H9 (cell line): ENCODE measurements around the gene DHFR2. TPM values are rescaled to one million over a fixed set of nuclear protein-coding genes. Genes with fewer than 3 reads are reported as not detected.

Experiments used
- DNase-seq: peaks from one replicate; pipeline ENCODE4 v3.0.0-alpha.2; 2017
- H2AFZ ChIP-seq: one replicate; pipeline ENCODE4 v1.6.1; 2013; ENCODE audit warnings: mild to moderate bottlenecking, low read length, control low read depth, moderate library complexity
- H2AK5ac ChIP-seq: 2 replicates; pipeline ENCODE4 v1.6.1; 2013; ENCODE audit warnings: low read length, control low read depth, mixed read lengths; ENCODE audit not compliant: insufficient read length
- H2BK120ac ChIP-seq: one replicate; pipeline ENCODE4 v1.6.1; 2013; ENCODE audit warnings: low read depth, mild to moderate bottlenecking, low read length, control low read depth, inconsistent platforms; ENCODE audit not compliant: poor library complexity, severe bottlenecking
- H2BK12ac ChIP-seq: 2 replicates; pipeline ENCODE4 v1.6.1; 2013; ENCODE audit warnings: low read length, control low read depth, mixed read lengths, low read depth; ENCODE audit not compliant: insufficient read length
- H2BK15ac ChIP-seq: 2 replicates; pipeline ENCODE4 v1.6.1; 2013; ENCODE audit warnings: low read depth, low read length, control low read depth
- H2BK20ac ChIP-seq: one replicate; pipeline ENCODE4 v1.6.1; 2013; ENCODE audit warnings: low read depth, mild to moderate bottlenecking, low read length, control low read depth, inconsistent platforms; ENCODE audit not compliant: poor library complexity, severe bottlenecking
- H2BK5ac ChIP-seq: 2 replicates; pipeline ENCODE4 v1.6.1; 2013; ENCODE audit warnings: low read length, control low read depth, mixed read lengths; ENCODE audit not compliant: insufficient read length
- H3K14ac ChIP-seq: 2 replicates; pipeline ENCODE4 v1.6.1; 2013; ENCODE audit warnings: low read length, control low read depth; ENCODE audit not compliant: insufficient read depth
- H3K18ac ChIP-seq: 2 replicates; pipeline ENCODE4 v1.6.1; 2013; ENCODE audit warnings: low read depth, mild to moderate bottlenecking, mixed read lengths, low read length, control low read depth; ENCODE audit not compliant: insufficient read length
- H3K23ac ChIP-seq: 2 replicates; pipeline ENCODE4 v1.6.1; 2013; ENCODE audit warnings: low read length, control low read depth, mixed read lengths, low read depth; ENCODE audit not compliant: insufficient read length
- H3K23me2 ChIP-seq: 2 replicates; pipeline ENCODE4 v1.6.1; 2013; ENCODE audit warnings: low read depth, mild to moderate bottlenecking, mixed read lengths, low read length, control low read depth; ENCODE audit not compliant: insufficient read length, poor library complexity, severe bottlenecking
- H3K27ac ChIP-seq: 2 replicates; pipeline ENCODE4 v1.5.1; 2013; ENCODE audit warnings: low read length, control low read depth, mixed read lengths, low read depth; ENCODE audit not compliant: insufficient read length
- H3K27me3 ChIP-seq: 2 replicates; pipeline ENCODE4 v1.6.1; 2013; ENCODE audit warnings: low read length, control low read depth, inconsistent platforms; ENCODE audit not compliant: insufficient read depth
- H3K4ac ChIP-seq: 2 replicates; pipeline ENCODE4 v1.6.1; 2013; ENCODE audit warnings: low read depth, mild to moderate bottlenecking, control low read depth, inconsistent platforms, low read length, moderate library complexity
- H3K4me1 ChIP-seq: 2 replicates; pipeline ENCODE4 v1.6.1; 2013; ENCODE audit warnings: low read length, control low read depth, inconsistent platforms; ENCODE audit not compliant: insufficient read depth
- H3K4me2 ChIP-seq: 2 replicates; pipeline ENCODE4 v1.6.1; 2013; ENCODE audit warnings: low read length, control low read depth, mixed read lengths; ENCODE audit not compliant: insufficient read length, insufficient read depth
- H3K56ac ChIP-seq: 2 replicates; pipeline ENCODE4 v1.6.1; 2013; ENCODE audit warnings: low read depth, mild to moderate bottlenecking, mixed read lengths, low read length, control low read depth; ENCODE audit not compliant: insufficient read length
- H3K79me1 ChIP-seq: 2 replicates; pipeline ENCODE4 v1.6.1; 2013; ENCODE audit warnings: low read depth, mild to moderate bottlenecking, moderate library complexity, low read length, control low read depth, inconsistent platforms; ENCODE audit not compliant: insufficient read depth, poor library complexity, severe bottlenecking
- H3K79me2 ChIP-seq: 2 replicates; pipeline ENCODE4 v1.6.1; 2013; ENCODE audit warnings: low read length, control low read depth, inconsistent platforms; ENCODE audit not compliant: insufficient read depth
- H3K9ac ChIP-seq: 2 replicates; pipeline ENCODE4 v1.6.1; 2013; ENCODE audit warnings: low read length, control low read depth, mixed read lengths; ENCODE audit not compliant: insufficient read length; ENCODE audit errors: extremely low read depth
- H3K9me3 ChIP-seq: one replicate; pipeline ENCODE4 v1.6.1; 2013; ENCODE audit warnings: low read depth, low read length, inconsistent platforms; ENCODE audit not compliant: control insufficient read depth
- H3T11ph ChIP-seq: one replicate; pipeline ENCODE4 v1.6.1; 2013; ENCODE audit warnings: mild to moderate bottlenecking, low read length, control low read depth, inconsistent platforms
- H4K20me1 ChIP-seq: one replicate; pipeline ENCODE4 v1.6.1; 2013; ENCODE audit not compliant: control insufficient read depth, insufficient read length, insufficient read depth
- H4K5ac ChIP-seq: 2 replicates; pipeline ENCODE4 v1.6.1; 2013; ENCODE audit warnings: low read depth, mild to moderate bottlenecking, mixed read lengths, low read length, control low read depth; ENCODE audit not compliant: insufficient read length
- H4K8ac ChIP-seq: replicated peaks from 2 replicates; pipeline ENCODE4 v1.6.1; 2013; ENCODE audit warnings: low read length, control low read depth, mixed read lengths, low read depth; ENCODE audit not compliant: insufficient read length
- H4K91ac ChIP-seq: 2 replicates; pipeline ENCODE4 v1.6.1; 2013; ENCODE audit warnings: low read depth, mild to moderate bottlenecking, moderate library complexity, mixed read lengths, low read length, control low read depth; ENCODE audit not compliant: insufficient read length
- H3K27ac Mint-ChIP-seq, 3 experiments: 2 replicates in 2 of 3; 3 replicates in 1 of 3; pipeline ENCODE4 v1.8.0; 2020 to 2021; ENCODE audit warnings: mixed read lengths in 3 of 3, mild to moderate bottlenecking in 1 of 3, moderate library complexity in 1 of 3
- H3K27me3 Mint-ChIP-seq: 2 replicates; pipeline ENCODE4 v1.8.0; 2021; ENCODE audit warnings: low read depth, mild to moderate bottlenecking, moderate library complexity, mixed read lengths
- H3K36me3 Mint-ChIP-seq, 3 experiments: 2 replicates in 2 of 3; 3 replicates in 1 of 3; pipeline ENCODE4 v1.8.0; 2020 to 2021; ENCODE audit warnings: low read depth in 3 of 3, mixed read lengths in 3 of 3; ENCODE audit not compliant: insufficient read depth in 1 of 3
- H3K4me1 Mint-ChIP-seq, 2 experiments: 2 replicates each; pipeline ENCODE4 v1.8.0; 2020; ENCODE audit warnings: mixed read lengths in 2 of 2
- H3K4me3 Mint-ChIP-seq, 2 experiments: 2 replicates in 1 of 2; 3 replicates in 1 of 2; pipeline ENCODE4 v1.8.0; 2020 to 2021; ENCODE audit warnings: mild to moderate bottlenecking in 2 of 2, mixed read lengths in 2 of 2, moderate library complexity in 1 of 2
- H3K9me3 Mint-ChIP-seq, 2 experiments: 2 replicates in 1 of 2; 3 replicates in 1 of 2; pipeline ENCODE4 v1.8.0; 2020; ENCODE audit warnings: mild to moderate bottlenecking in 2 of 2, mixed read lengths in 2 of 2, moderate library complexity in 1 of 2
- WGBS: extraction: QIAGEN DNeasy Blood & Tissue Kit; methylation state at CpG from one replicate; pipeline ENCODE4 v1.1.7; 2013; ENCODE audit warnings: missing lambda C conversion rate, low lambda C conversion rate, mixed read lengths; ENCODE audit not compliant: insufficient read length; ENCODE audit errors: extremely low coverage; 5-methylcytosine and 5-hydroxymethylcytosine counted together
- total RNA-seq: library from RNA; stranded (reverse); gene quantifications from 2 replicates; pipeline ENCODE4 v1.2.1, GENCODE V29; 2021
- TF ChIP-seq, protein P1 (sequence below): fragments of 200-600 bp; sonication (generic); conservative IDR thresholded peaks from 3 replicates; pipeline ENCODE4 v1.8.0; 2021; ENCODE audit warnings: antibody characterized with exemption, mild to moderate bottlenecking

DHFR2 gene
- total RNA-seq, 1 experiment from 2014 or later, result 1.6 TPM

DNA sequence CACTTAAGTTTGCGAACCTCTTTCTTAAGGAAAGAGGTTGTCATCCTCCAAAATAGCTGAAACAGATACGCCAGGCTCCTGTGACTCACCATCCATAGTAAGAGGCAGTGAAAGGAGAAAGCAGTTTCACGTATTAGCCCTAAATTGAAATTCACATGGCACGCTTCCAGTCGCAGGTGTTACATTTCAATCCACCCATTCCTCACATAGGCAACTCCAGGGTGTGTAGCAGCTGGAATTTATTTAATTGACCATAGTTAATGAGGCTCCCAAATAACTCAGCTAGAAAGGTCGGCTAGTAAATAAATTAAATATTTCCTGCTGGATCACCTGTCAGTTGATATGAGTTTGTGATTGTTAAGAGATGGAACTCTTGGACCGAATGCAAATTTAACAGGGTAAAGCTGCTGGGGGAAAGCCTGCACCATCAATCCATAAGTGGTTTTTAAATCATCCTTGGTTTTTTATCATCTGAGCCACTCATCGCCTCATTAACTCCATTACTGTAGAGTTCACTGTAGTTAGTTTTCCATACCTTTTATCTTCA is 19.7 kb upstream of the DHFR2 start:
- Mint-ChIP-seq H3K36me3 (peaks cover 0 to 7% (median 0%) of the 10 kb centered on the region in 3 experiments; a peak in 4 of 7 replicates), H3K27me3 (no peaks in the 10 kb centered on the region), H3K4me3 (no peak overlapping the region), H3K9me3 (no peaks in the 10 kb centered on the region), H3K4me1 (no peaks in the 10 kb centered on the region), H3K27ac (0 out of 7 replicates have a peak overlapping the region, but pooled peaks of 1 of the 3 experiments have one; percentile 27)
- Histone ChIP-seq H4K8ac (no peak overlapping the region), H3K23me2 (no peaks in the 10 kb centered on the region), H3K9ac (no peak overlapping the region), H3K23ac (no peak overlapping the region), H3K56ac (no peak overlapping the region), H2BK5ac (no peak overlapping the region), H2BK120ac (no peak overlapping the region), H3K27ac (no peak overlapping the region), H3K4me1 (no peaks in the 10 kb centered on the region; the same call in 1 of the 2 replicates), H3K79me1 (no peaks in the 10 kb centered on the region), H3K18ac (no peak overlapping the region), H3K4ac (no peak overlapping the region), H3T11ph (no peak overlapping the region), H2AK5ac (no peak overlapping the region), H4K91ac (no peak overlapping the region), H3K27me3 (no peaks in the 10 kb centered on the region), H2BK15ac (no peak overlapping the region), H3K14ac (no peak overlapping the region), H2BK12ac (no peak overlapping the region), H3K79me2 (no peaks in the 10 kb centered on the region), H3K4me2 (no peak overlapping the region), H2AFZ (no peak overlapping the region), H4K5ac (no peak overlapping the region), H3K9me3 (no peaks in the 10 kb centered on the region), H4K20me1 (no peaks in the 10 kb centered on the region), H2BK20ac (no peak overlapping the region)
- DNase-seq, result no peak
- TF ChIP-seq, protein P1, sequence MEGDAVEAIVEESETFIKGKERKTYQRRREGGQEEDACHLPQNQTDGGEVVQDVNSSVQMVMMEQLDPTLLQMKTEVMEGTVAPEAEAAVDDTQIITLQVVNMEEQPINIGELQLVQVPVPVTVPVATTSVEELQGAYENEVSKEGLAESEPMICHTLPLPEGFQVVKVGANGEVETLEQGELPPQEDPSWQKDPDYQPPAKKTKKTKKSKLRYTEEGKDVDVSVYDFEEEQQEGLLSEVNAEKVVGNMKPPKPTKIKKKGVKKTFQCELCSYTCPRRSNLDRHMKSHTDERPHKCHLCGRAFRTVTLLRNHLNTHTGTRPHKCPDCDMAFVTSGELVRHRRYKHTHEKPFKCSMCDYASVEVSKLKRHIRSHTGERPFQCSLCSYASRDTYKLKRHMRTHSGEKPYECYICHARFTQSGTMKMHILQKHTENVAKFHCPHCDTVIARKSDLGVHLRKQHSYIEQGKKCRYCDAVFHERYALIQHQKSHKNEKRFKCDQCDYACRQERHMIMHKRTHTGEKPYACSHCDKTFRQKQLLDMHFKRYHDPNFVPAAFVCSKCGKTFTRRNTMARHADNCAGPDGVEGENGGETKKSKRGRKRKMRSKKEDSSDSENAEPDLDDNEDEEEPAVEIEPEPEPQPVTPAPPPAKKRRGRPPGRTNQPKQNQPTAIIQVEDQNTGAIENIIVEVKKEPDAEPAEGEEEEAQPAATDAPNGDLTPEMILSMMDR, result no peak
- no CpG with 5 or more reads among the region's 8 CpGs for WGBS
